Central memory CD4-positive, alpha-beta T cell (primary cell): Measurements from ENCODE around the gene AMMECR1.
"Not testable (repeated sequence)": the region's sequence is repeated elsewhere in the genome, so short reads cannot be mapped to it uniquely, and the experiment has no call there.

Experiments
- DNase-seq: peaks from one replicate; pipeline ENCODE4 v3.0.0; 2022
- total RNA-seq, 3 experiments: gene quantifications; one replicate each; lab custom pipeline; 2026; lab: John Stamatoyannopoulos, UW

AMMECR1 gene
- 43.3 to 73.9 (median 50.0) reads per million in 3 experiments for total RNA-seq

DNA sequence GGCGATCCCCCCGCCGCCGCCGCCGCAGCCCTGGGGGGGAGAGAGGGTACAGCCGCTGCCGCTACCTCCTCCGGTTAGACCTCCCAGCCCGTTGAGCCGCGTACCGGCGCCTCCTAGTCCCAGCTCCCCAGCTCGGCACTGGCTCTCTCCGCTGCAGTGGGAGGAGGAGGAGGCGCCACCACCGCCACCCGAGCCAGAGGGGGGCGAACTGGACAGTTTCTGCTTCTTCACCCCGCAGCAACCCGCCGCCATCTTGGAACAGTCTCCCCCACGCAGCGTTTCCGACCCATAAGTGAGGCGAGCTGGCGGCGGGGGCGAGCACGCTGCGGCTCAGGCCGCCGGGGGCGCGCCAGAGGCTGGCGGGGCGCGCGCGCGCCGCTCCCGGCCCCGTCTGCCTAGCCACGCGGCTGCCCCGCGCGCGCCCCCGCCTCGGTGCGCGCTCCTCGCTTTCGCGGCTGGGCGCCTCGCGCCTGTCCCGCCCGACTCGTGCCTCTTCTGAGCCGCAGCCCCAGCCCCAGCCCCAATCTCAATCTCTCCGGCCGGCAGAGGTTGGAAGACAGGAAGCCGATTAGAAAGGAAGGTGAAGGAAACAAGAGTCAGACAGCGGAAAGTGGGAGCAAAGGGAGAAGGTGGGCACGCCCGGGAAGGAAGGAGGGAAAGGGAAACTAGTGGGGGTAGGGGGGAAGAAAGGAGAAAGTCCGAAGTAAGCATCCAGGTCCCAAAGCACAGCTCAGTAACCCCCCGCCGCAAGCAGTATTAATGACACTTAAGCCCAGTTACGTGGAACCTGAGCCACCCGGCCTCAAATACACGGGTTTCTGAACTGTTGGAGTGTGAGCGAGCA lies at the start of gene AMMECR1:
Gene AMMECR1 (minus strand): TSS at position 266 of the 844 bp plus-strand sequence. CDS start 14 bp downstream, at position 252.
- DNase-seq = peak; percentile 79

DNA sequence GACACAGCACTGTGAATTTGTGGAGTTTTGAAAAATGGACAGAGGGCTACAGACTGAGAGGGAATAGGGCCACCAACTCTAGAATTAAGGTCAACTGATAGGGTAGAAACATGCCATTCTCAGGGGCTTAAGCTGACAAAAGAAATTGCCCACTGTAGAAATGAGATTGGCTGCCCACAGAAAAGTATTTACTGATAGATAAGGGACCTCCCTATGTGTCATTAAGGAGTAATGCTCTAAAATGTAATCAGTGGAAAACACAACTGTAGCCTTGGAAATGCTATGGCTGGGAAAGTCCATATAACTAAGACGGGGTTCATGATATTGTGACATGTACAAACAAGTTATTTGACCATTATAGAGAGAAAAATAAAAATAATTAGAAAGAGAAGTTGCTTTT lies 45.4 kb upstream of the AMMECR1 start:
- no peak for DNase-seq

DNA sequence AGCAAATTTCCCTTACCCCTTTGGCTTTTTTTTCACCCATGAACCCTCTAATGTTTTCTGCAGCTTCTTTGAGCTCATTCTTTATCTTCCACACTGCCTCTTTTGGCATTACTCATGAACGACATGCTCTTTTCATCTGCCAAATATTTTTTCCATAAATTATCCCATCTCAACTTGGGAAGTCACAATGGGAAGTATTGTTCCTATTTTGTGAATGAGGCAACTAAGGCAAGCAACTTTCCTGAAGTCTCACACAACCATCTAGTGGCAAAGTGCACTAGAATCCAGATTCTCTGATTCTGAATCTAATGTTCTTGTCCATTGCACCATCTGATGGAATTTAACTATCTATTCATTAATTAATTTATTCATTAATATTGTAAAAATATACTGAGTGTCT lies 41.4 kb upstream of the AMMECR1 start:
- DNase-seq = no peak

DNA sequence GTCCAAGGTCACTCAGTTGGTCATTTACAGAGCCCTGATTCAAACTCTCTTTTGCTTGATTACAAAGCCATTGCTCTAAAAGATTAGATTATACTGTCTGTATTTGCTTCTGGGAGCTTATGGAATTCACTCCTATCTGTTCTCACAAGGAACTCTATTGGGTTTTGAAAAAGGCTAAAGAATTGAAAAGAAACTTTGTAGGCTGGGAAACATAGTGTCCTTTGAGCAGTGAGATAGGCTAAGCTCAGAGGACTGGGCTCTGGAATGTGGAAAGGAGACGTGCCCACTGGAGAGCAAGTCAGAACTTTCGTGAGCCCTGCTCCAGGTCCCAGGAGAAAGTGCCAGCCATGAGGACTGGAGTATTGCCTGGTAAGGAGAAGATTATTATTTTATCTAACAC lies 40.7 kb upstream of the AMMECR1 start, which contains the start of gene RTL9:
Gene RTL9 (plus strand): TSS at position 301 of the 400 bp plus-strand sequence. CDS start 91,770 bp downstream, outside the sequence.
- DNase-seq = no peak

DNA sequence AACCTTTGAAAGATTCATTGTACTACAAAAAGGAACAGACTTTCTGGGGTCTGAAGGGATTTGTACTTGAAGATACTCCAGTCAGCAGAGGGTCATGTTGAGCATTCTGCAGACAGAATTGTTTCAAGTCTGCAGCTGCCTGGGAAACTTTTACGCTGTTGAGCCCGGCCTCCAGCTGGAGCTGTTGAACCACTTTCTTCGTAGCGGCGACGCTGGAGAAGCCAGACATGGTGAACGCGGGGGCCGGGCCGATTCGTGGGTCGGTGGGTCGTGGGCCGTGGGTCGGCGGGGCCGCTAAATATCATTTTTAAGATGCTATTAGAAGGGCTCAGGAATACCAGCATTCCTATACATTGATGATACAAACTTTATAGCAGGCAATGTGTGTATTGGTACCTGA lies 28.8 kb upstream of the AMMECR1 start:
- DNase-seq = no peak

DNA sequence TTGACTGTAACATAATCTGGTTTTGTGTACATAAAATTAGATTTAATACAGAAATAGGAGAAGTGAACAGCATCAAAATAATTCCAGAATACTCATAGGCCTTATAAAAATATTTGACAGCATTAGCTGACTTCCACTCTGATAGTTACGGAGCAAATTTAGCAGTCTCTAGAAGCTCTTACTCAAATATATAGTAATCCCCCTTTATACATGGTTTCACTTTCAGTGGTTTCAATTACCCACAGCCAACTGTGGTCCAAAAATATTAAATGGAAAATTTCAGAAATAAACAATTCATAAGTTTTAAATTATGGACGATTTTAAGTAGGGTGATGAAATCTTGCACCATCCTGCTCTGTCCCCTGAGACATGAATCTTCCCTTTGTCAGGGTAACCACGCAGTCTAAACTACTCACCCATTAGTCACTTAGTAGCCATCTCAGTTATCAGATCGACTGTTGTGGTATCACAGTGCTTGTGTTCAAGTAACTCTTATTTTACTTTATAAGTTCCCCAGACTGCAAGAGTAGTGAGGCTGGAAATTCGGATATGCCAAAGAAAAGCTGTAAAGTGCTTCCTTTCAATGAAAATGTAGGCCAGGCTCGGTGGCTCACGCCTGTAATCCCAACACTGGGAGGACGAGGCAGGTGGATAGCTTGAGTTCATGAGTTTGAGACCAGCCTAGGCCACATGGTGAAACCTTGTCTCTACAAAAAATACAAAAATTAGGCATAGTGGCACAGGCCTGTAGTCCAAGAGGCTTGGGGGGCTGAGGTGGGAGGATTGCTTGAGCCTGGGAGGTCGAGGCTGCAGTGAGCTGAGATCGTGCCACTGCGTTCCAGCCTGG lies 23.5 kb upstream of the AMMECR1 start:
- DNase-seq = no peak

DNA sequence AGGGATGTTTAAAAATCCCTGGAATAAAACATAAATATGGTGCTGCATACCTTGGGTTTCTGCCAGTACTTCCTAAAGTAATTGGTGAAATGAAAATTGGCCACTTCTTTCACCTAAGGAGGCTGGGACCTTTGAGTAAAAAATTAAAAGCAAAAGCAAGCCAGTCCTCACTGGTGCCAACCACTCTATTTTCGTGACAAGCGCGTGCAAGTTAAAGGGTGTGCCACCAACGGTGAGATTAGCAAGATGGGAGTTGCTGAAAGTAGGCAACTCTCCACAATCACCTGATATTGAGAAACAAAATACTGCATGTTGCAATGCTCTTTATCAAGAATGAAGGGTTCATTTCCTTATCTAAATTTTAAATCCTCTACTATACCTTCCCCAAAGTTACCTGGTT lies 21.1 kb upstream of the AMMECR1 start:
- DNase-seq = no peak

DNA sequence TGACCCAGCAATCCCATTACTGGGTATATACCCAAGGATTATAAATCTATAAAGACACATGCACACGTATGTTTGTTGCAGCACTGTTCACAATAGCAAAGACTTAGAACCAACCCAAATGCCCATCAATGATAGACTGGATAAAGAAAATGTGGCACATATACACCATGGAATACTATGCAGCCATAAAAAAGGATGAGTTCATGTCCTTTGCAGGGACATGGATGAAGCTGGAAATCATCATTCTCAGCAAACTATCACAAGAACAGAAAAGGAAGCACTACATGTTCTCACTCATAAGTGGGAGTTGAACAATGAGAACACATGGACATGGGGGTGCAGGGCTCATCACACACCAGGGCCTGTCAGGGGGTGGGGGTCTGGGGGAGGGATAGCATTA lies 15.6 kb upstream of the AMMECR1 start:
- not testable (repeated sequence) for DNase-seq

DNA sequence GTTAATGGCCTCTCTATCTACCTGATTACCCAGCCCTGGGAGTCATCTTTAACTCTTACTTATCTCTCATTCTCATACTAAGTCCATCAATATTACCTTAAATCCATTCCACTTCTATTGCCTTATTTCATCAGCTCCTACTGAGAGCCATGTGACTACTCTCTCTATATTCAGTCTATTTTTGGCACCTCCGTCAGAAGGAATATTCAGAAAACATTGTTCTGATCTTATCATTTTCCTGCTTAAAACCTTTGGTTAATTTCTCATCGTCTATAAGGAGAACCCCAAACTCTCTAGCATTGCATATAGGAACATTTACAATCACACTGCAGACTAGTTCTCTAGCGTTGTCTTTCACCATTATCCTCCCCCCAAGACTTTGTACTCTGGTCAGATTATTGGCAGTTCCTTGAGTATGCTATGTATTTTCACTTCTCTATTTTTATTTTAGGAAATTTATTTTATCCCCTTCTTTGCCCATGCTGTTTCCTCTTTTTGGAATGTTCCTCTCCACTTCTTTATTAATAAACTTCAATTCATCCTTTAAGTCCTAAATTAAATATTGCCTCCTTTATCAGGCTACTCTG lies 13.7 kb upstream of the AMMECR1 start:
- no peak for DNase-seq

DNA sequence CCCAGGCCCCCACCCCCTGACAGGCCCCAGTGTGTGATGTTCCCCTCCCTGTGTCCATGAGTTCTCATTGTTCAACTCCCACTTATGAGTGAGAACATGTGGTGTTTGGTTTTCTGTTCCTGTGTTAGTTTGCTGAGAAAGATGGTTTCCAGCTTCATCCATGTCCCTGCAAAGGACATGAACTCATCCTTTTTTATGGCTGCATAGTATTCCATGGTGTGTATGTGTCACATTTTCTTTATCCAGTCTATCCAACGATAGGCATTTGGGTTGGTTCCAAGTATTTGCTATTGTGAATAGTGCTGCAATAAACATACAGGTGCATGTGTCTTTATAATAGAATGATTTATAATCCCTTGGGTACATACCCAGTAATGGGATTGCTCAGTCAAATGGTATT lies 10.7 kb upstream of the AMMECR1 start:
- DNase-seq = not testable (repeated sequence)

DNA sequence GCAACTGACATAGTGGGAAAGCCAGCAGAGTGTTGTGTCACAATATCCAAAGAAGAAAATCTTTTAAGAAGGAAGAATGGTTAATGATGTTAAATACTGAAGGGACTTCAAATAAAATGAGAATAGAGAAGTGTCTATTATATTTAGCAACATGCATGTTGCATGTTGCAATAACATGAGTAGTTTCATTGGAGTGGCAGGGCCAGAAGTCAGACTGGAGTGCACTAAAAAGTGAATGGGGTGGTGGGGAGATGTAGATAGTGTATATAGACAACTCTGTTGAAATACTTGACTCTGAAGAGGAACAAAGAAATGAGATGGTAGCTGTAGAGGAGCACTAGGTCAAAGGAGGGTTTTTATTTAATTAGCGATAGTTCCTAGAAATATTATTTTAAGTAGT lies 9.5 kb upstream of the AMMECR1 start:
- no peak for DNase-seq

DNA sequence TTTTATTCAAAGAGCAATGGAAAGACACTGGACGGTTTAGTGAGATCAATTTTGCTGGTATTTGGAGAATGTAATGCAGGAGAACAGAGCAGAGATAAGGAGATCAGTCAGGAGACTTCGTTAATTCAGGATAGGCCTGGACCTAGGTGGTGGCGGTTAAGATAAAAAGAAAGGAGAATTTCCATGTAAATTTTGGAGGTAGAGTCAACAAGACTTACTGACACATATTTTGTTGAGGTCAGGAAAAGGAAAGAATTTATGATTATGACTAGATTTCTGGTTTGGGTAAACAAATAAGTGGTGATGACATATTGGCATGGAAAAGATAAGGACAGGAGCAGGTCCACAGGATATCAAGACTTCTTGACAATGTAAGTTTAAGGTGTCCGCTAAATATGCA lies 8.8 kb upstream of the AMMECR1 start:
- no peak for DNase-seq

DNA sequence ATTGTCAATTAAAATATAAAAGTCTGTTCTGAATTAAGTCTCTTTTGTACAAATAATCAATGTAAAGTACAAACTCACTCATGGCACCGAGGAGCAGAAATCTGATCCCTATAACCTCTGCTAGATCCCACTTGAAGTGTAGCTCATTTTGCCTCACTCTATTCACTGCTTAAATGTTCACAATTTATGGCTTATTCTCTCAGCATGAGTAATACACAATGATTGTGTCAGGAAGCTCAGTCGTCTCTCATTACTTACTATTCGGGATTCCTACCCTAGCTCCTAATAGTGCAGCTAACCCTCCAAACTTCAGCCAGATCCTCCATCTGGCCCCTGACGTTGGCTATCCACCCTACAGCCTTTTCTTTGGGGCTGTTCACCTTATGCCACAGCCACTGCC lies 4.7 kb upstream of the AMMECR1 start:
- no peak for DNase-seq

DNA sequence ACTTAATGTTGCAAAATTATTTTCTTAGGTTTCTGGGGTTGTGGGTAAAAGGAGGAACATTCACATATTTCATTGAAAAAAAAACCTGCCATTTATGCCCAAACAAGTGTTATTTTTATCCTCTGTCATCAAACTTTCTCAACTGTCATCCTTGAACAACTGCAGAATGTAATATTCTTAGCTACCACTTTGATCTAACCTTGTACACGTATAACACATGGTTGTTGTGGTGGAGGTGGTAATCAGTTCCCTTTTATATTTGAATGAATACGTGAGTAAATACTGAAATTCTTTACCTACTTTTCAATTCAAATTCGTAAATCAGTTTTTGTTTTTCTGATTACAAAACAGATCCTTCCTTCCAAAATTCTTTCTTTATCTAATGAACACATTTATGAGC lies 3.8 kb upstream of the AMMECR1 start:
- DNase-seq = peak; percentile 7

DNA sequence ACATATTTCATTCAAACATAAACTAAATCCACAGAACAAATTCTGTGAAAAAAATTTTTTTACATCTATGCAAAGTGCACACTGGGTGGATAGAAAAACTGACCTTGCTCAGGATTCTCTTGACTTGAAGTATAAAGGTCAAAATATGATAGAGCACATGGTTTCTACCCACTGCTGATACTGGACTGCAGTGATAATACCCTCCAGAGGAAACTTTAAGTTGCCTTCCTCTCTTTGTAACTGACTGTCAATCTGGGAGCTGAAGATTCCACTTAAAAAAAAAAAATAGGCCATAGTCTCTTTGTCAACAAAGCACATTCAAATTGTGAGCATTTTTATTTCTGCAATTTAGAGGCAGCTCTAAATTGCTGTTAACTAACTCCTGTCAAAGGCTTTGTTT lies 3.2 kb upstream of the AMMECR1 start:
- no peak for DNase-seq

DNA sequence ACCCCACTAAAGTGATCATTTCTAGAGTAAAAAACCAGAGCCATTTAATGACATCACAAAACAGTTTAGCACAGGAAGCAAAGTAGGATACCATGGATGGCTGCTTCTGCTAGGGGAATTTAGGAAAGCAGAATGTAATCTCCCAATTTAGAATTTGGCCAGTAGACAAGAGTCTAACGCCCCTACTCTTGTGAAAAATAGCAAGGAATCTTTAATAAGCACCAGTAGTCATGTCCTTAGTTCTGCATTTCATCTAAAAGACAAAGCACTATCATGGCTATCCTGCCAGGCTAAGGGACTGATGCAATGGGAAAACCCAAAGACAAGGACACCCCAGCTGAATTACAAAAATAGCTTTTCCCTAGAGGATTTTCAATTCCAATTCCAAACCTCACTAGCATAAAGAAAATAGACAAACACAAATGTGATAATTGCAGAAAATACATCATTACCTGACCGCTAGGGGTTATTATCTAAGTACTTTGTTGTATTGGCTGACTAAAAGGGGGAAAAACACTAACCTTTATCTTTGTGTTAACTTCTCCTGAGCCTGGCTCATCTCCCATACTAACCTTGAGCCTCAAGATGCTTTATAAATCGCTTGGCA lies 2.6 kb upstream of the AMMECR1 start:
- no peak for DNase-seq

DNA sequence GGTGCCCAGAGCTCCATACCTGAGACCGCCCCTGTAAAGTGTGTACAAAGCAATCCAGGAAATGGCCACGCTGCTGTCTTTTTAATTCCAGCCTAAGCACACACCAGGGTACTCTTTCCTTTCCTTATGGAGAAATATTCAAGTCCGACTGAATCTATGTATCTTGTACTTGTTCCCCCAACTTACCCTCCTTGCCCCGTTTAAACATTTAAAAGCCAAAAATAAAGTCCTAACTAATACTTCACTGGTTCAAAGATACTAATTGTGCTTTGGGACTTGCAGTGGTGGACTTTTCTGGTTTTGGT lies 731 bp upstream of the AMMECR1 start:
- peak; percentile 24 for DNase-seq

DNA sequence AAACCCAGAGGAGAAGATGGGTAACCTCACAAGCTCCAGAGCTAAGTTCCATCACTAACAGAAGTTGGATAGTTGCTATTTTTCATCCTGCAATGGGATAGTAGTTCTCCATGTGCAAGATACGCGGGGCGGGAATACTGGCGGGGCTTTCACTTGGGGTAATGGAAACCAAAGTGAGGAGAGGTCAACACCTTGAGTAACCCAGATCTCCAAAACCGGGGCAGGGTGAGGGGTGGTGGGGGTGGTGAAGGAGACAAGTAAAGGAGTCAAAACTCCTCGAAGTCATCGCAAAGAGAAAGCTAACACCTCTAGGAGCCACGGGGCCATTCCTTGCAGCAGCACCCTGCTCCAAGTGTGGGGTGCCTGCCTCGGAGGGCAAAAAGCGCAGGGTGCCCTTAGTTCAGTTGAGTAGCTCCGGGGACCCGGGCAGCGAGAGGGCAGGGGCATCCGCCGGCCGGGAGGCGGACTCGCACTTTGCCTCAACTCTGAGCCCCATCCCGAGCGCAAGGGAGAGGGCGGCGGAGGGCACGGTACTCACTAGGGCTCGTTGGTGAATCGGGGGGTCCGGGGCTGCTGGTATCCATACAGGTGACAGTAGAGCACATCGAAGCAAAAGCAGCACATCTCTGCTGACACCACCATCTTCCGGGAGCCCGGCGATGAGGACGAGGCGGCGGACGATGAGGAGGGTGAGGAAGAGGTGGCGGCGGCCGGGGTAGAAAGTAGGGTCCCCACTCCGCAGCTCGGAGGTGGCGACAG lies 645 bp downstream of the AMMECR1 start:
- peak; percentile 17 for DNase-seq

DNA sequence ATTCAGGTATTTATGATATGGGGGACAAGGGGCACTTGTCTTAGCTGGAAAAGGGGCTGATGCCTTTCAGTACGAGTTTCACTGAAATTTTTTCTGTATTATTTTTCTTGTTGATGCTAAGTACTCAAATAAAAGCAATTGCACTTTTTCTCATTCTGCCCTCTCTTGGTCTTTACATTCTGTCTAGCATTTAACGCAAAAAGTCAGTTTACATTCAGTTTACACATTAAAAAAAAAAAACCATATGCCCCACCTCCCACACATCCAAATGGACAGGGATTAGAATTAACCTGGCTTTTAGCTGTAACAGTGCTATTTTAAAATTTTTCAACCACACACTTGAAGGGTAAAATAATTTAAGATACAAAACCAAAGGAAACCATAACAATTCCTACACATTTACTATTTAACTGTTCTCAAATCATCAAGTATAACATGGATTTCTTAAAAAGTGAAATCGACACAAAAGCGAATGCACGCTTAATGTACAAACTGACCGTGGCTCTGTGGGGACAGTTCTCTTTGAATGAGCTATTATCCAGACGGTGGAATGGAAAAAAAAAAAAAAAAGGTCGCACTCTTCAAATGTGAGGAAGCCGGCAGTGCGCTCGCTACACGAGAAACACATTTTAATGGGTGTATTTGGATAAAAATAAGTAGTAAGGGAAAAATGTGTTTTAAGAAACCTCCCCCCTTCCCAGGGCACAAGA lies 1.4 kb downstream of the AMMECR1 start:
- no peak for DNase-seq

DNA sequence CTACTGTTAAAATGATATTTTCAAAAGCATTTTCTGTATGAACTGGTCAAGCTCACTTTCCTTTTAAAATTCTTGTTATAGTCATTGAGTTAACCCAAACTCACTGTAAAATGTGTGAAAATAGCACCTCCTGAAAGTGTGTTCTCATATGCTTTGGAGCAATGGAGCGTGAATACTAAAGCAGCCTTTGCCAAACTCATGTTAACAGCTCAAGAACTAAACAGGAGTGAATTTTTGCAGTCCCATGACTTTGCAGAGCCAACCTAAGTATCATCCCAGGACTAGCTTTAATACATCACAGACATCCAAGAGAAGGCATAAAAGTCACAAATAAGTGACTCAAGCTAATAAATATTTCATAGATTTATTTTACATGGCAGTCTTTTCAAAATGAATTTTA lies 2.3 kb downstream of the AMMECR1 start:
- no peak for DNase-seq

DNA sequence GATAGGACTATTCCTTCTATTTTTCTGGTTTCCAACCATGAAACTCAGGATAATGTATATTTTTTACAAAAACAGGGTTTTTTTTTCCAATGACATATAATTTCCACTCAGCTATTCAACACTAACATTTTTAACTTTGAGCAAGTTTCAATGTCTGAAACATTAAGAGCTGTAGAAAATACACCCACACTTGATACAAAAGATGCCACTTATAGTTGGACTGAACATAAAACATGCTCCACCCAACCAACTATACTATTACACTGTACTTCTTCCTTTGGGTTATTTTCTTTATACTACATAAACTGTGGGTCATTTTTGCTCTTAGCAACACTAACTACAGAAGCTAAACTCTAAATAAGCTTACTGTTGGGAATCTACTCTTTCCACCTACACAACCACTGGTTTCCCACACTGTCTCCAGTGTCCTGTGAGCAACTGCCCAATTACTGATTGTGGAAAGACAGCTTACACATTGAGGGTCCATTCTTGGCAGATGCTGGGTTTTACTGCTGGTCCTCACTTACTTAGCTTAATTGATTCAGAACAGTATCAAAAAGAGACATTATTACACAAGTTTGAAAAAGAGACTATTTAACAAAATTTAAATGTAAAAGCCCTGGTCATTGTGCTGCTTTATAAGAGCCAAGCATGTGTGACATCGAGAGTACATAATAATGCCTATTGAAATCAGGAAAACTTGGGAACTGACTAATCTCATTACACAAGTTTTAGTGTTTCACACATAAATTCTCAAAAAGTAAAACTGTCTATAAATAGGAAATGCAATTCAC lies 6.3 kb downstream of the AMMECR1 start:
- DNase-seq = no peak
